IPS DF 4.7 (cell line): ENCODE data around the gene DIP2C.
"Not testable (repeated sequence)": the region's sequence is repeated elsewhere in the genome, so short reads cannot be mapped to it uniquely, and the experiment has no call there.

Experiments
- DNase-seq: peaks from one replicate; pipeline ENCODE4 v3.0.0-alpha.2; 2013; ENCODE audit warnings: low spot score; ENCODE audit errors: extremely low read depth

The DIP2C gene

DNA sequence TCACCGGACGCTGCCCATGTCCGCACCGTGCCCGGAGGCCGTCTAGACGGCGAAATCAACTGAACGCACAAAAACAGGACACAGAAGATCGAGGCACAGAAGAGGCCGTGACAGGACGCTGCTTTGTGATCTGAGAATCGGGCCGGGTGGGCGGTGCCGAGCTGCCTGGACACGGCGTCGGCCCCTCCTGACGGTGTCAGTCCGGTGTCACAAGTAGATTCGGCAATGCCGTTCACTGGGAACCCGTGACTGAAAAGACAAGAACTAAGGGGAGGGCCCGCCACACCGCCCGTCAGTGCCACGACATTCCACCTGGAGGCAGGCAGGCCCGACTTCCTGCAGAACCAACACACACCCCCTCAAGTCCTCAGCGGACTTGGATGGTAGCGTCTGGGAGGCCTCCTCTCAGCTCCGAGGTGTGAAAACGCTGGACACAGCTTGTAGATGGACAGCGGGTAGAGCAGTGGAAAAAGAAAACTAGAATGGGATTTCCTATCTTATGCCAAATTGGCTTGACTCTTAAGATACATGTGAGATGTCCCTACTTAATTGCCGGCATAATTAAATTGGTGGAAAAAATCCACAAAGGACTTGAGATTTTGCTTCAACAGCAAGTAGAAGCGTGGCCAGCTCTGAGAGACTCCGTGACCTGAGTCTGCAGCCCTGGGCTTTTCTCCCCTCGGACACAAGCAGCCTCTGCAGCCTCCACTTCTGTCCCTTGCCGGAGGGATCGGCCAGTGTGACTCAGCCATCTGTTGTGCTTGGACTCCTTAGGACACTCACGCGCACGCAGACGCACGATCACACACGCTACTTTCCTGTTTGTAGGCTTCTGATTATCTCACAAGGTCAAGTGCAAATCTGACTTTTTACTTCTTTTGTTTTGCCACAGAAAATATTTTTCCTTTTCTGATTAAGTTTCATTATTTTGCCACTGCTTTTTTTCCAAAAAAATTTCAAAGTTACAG is 269.0 kb downstream of the DIP2C start:
- DNase-seq = no peak

- no peak for DNase-seq
Measured at GRCh38 chr10:418894-419293, 270.6 kb downstream of the DIP2C start.

GRCh38 chr10:418226-418625 is 271.2 kb downstream of the DIP2C start:
- DNase-seq = no peak

- DNase-seq = no peak
Measured at GRCh38 chr10:416091-416515, 273.4 kb downstream of the DIP2C start.

GRCh38 chr10:413662-414071 is 275.8 kb downstream of the DIP2C start:
- no peak for DNase-seq

- DNase-seq = no peak
Measured at GRCh38 chr10:412109-412508, 277.4 kb downstream of the DIP2C start.

DNA sequence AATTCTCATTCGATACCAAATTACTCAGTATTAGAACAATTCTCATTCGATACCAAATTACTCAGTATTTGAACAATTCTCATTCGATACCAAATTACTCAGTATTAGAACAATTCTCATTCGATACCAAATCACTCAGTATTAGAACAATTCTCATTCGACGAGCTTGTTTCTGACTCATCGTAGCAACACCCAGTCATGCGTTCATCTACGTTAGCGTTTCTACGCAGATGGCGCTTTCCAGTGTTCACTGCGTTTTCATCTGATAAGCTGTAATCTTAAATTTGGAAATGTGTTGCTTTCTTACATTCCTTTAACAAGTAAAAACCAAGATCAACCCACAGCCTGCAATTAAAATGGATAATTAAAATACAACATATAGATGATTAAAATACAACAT is 277.9 kb downstream of the DIP2C start:
- no peak for DNase-seq

- DNase-seq = no peak
Measured at GRCh38 chr10:409408-410040, 279.9 kb downstream of the DIP2C start.

DNA sequence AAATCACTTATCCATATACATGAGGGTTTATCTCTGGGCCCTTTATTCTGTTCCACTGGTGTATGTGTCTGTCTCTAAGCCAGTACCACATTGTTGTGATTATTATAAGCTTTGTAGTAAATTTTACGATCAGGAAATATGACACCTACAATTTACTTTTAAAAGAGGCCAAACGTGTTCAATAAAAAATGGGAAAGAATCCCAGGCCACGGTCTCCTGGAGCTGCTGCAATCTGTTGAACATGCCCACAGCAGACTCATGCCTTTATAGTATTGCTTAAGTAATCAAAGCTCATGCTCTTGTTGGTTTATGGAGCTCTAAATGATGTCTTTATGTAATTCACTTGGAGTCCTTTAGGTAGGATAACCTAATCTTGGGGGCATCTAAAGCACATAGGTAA is 281.2 kb downstream of the DIP2C start:
- DNase-seq = no peak

DNA sequence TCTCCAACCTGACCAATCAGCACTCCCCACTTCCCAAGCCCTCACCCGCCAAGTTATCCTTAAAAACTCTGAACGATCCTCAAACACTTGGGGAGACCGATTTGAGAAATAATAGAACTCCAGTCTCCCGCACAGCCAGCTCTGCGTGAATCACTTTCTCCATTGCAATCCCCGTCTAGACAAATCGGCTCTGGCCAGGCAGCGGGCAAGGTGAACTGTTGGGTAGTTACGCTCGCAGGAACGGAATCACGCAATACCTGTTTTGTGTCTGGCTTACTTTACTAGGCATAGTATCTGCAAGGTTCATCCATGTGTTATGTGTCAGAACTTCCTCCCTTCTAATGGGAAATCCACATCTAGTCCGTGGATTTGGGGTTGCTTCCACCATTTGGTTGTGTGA is 282.5 kb downstream of the DIP2C start:
- DNase-seq = no peak

DNA sequence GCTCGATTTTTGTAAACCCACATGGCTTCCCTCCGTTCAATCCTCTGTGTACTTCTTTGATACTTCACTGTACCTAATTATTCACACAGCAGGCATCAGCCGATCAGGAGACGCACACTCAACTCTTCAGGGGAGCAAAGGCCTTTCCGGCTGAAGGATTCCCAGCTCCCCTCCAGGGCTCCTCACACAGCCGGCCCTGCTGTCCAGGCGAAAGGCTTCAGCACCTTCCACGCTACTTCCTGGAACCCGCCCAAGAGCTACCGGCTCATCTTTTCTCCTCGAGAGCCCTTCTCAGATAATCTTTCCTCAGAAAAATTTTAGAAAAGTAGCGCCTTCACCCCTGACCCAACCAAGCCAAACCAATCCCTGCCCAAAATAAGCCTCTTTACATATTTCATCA is 283.8 kb downstream of the DIP2C start:
- no peak for DNase-seq

GRCh38 chr10:404991-405390 is 284.5 kb downstream of the DIP2C start:
- no peak for DNase-seq

GRCh38 chr10:404346-404745 is 285.1 kb downstream of the DIP2C start:
- no peak for DNase-seq

DNA sequence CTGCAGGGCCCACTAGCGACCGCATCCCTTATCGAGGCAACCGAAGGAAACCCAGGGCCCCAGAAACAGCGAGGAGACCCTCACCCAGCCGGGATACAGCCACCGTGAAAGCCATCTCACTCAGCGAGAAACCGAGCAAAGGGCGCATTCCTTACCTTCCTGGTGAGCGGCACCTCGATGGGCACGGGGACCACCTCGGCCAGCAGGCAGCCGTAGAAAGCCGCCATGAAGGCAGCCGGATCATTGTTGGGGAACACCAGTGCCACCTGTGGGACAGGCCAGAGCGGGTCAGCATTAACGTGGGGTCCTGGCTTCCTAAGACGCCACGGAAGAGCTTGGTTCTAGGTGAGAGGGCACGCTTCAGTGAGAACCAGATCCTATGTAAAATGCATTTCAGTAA is 290.5 kb downstream of the DIP2C start:
- no peak for DNase-seq

DNA sequence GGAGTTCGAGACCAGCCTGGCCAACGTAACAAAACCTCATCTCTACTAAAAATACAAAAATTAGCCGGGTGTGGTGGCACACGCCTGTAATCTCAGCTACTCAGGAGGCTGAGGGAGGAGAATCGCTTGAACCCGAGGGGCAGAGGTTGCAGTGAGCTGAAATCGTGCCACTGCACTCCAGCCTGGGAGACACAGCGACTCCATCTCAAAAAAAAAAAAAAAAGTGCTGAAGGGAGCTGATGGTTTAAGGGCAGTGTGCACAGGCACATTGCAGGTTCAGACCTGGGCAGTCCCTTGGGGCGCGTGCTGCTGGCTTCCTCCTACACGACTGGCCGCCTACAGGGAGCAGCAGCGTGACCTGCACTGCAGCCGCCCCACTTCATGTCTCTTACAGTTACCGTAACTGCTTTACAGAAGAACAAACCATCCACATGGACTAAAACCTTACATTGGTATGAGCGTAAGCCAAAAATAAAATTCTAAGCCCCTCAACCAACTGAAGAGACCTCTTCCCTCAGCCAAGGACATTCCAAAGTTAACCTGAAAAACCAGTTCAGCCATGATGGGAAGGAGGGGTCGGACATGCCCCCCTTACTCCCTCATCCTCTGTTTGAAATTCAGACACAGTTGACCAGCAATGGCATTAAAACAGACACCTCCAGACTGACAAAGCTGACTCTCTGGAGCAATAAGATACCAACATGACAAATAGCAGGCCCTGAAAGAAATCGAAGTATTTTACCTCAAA is 292.0 kb downstream of the DIP2C start:
- DNase-seq = no peak

- DNase-seq = no peak
Measured at GRCh38 chr10:396535-397220, 292.8 kb downstream of the DIP2C start.

GRCh38 chr10:396107-396506 is 293.4 kb downstream of the DIP2C start:
- no peak for DNase-seq

- DNase-seq = no peak
Measured at GRCh38 chr10:395665-396064, 293.8 kb downstream of the DIP2C start.

DNA sequence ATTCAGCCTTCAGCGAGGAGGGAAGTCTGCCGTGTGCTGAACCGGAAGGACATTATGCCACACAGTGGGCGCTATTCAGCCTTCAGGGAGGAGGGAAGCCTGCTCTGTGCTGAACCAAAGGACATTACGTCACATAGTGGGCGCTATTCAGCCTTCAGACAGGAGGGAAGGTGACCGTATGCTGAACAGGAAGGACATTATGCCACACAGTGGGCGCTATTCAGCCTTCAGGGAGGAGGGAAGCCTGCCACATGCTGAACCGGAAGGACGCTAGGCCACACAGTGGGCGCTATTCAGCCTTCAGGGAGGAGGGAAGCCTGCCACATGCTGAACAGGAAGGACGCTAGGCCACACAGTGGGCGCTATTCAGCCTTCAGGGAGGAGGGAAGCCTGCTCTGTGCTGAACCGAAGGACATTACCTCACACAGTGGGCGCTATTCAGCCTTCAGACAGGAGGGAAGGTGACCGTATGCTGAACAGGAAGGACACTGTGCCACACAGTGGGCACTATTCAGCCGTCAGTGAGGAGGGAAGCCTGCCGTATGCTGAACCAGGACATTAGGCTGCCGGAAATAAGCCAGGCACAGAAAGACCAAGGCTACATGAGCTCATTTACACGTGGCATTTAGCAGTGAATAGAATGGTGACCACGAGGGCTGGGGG is 294.9 kb downstream of the DIP2C start:
- DNase-seq = not testable (repeated sequence)

GRCh38 chr10:393787-394438 is 295.6 kb downstream of the DIP2C start:
- no peak for DNase-seq
